A549 (cell line): ENCODE results near the gene FNDC1. TPM values are rescaled to one million over a fixed set of nuclear protein-coding genes. Genes with fewer than 3 reads are reported as not detected.

ENCODE experiments used
- ATAC-seq, 2 experiments: fragments of 200-7000 bp in 1 of 2; fragments of >200 bp in 1 of 2; cut with Nextera tagmentation in 1 of 2; cut with Tn5 transposase in 1 of 2; 3 replicates each; pipeline versions ENCODE4 v1.8.0 to v1.9.1; 2018 to 2020; ENCODE audit warnings: mild to moderate bottlenecking in 1 of 2, moderate library complexity in 1 of 2
- CTCF ChIA-PET: fragments of 300-600 bp; sonication (Branson Sonifier 250); formaldehyde crosslinking; extraction: SDS; loops from one replicate; lab custom pipeline; 2021; ENCODE audit warnings: antibody characterized with exemption, inconsistent platforms; lab: Yijun Ruan, JAX
- POLR2A ChIA-PET: fragments of 350-600 bp; formaldehyde crosslinking; extraction: SDS; loops from one replicate; lab custom pipeline; 2021; ENCODE audit warnings: antibody characterized with exemption, inconsistent platforms; lab: Yijun Ruan, JAX
- DNase-seq, 2 experiments: peaks; one replicate each; pipeline versions ENCODE4 v3.0.0 to v3.0.0-alpha.2; 2011 to 2016; ENCODE audit warnings: low read depth in 1 of 2, low spot score in 1 of 2
- FAIRE-seq: peaks from 2 replicates; lab custom pipeline; 2011; peaks lifted over from hg19 to GRCh38; lab: Jason Lieb, UNC
- H3K27ac ChIP-seq, 2 experiments: fragments of >200 bp; sonication (Bioruptor Twin); formaldehyde crosslinking; 3 replicates each; pipeline ENCODE4 v1.5.1; 2016 to 2017
- H3K4me1 ChIP-seq: fragments of >200 bp; sonication (Bioruptor Twin); formaldehyde crosslinking; 3 replicates; pipeline ENCODE4 v1.6.1; 2016
- H3K4me2 ChIP-seq: fragments of >200 bp; sonication (Bioruptor Twin); formaldehyde crosslinking; 3 replicates; pipeline ENCODE4 v1.6.1; 2016
- H3K4me3 ChIP-seq: fragments of >200 bp; sonication (Bioruptor Twin); formaldehyde crosslinking; 3 replicates; pipeline ENCODE4 v1.5.1; 2016
- H3K9me3 ChIP-seq: fragments of >200 bp; sonication (Bioruptor Twin); formaldehyde crosslinking; 3 replicates; pipeline ENCODE4 v1.6.1; 2016
- BHLHE40 ChIP-seq: IDR thresholded peaks from 2 replicates; pipeline ENCODE4 v1.6.1; 2012; ENCODE audit warnings: low read depth, low read length, inconsistent platforms
- CHD2 ChIP-seq: fragments of 150-350 bp; IDR thresholded peaks from 2 replicates; pipeline ENCODE4 v1.6.1; 2014; ENCODE audit warnings: low read length; ENCODE audit not compliant: partially characterized antibody
- CHD4 ChIP-seq: fragments of 200-600 bp; sonication (generic); IDR thresholded peaks from 2 replicates; pipeline ENCODE4 v1.6.1; 2016; ENCODE audit warnings: antibody characterized with exemption, mild to moderate bottlenecking, borderline replicate concordance
- ESRRA ChIP-seq: fragments of 150-350 bp; IDR thresholded peaks from 2 replicates; pipeline ENCODE4 v1.6.1; 2014; ENCODE audit warnings: mild to moderate bottlenecking, low read length, borderline replicate concordance
- FOXS1 ChIP-seq: fragments of 250-450 bp; sonication (Bioruptor Pico); IDR thresholded peaks from 2 replicates; pipeline ENCODE4 v1.5.0; 2020; ENCODE audit warnings: mild to moderate bottlenecking, moderate library complexity
- GATA3 ChIP-seq: IDR thresholded peaks from 2 replicates; pipeline ENCODE4 v1.6.1; 2012; ENCODE audit warnings: borderline replicate concordance
- HOXB13 ChIP-seq: fragments of 250-450 bp; sonication (Bioruptor Pico); IDR thresholded peaks from 2 replicates; pipeline ENCODE4 v1.5.0; 2020; ENCODE audit warnings: low read depth, mild to moderate bottlenecking, moderate library complexity
- KDM5A ChIP-seq: fragments of 200-600 bp; sonication (generic); IDR thresholded peaks from 2 replicates; pipeline ENCODE4 v1.6.1; 2016; ENCODE audit warnings: antibody characterized with exemption, mild to moderate bottlenecking
- MAFK ChIP-seq: fragments of 450-650 bp; IDR thresholded peaks from 2 replicates; pipeline ENCODE4 v1.6.1; 2014; ENCODE audit not compliant: partially characterized antibody
- NFE2L2 ChIP-seq: fragments of 150-350 bp; conservative IDR thresholded peaks from 2 replicates; pipeline ENCODE4 v1.6.1; 2014; ENCODE audit warnings: low read length
- NPAS2 ChIP-seq: fragments of 250-450 bp; sonication (Bioruptor Pico); IDR thresholded peaks from 2 replicates; pipeline ENCODE4 v1.8.0; 2022; ENCODE audit warnings: mild to moderate bottlenecking, moderate library complexity, borderline replicate concordance
- NR3C1 ChIP-seq: fragments of >200 bp; sonication (Bioruptor Twin); formaldehyde crosslinking; IDR thresholded peaks from 3 replicates; pipeline ENCODE4 v1.6.1; 2017
- POLR2A ChIP-seq: IDR thresholded peaks from 2 replicates; pipeline ENCODE4 v1.6.1; 2012; ENCODE audit warnings: mild to moderate bottlenecking, low read length
- RAD21 ChIP-seq, 2 experiments: fragments of >200 bp in 1 of 2; sonication (Bioruptor Twin) in 1 of 2; formaldehyde crosslinking in 1 of 2; IDR thresholded peaks in 1 of 2; conservative IDR thresholded peaks in 1 of 2; 2 replicates in 1 of 2; 3 replicates in 1 of 2; pipeline ENCODE4 v1.6.1; 2012 to 2018; ENCODE audit warnings: inconsistent platforms in 1 of 2
- RCOR1 ChIP-seq: fragments of 150-350 bp; IDR thresholded peaks from 2 replicates; pipeline ENCODE4 v1.6.1; 2014; ENCODE audit warnings: antibody characterized with exemption, low read length, low read depth
- RFX5 ChIP-seq: fragments of 450-650 bp; IDR thresholded peaks from 2 replicates; pipeline ENCODE4 v1.7.1; 2014; ENCODE audit warnings: antibody characterized with exemption, mild to moderate bottlenecking, moderate library complexity
- RNF2 ChIP-seq: fragments of 200-600 bp; sonication (generic); IDR thresholded peaks from 2 replicates; pipeline ENCODE4 v1.6.1; 2016; ENCODE audit warnings: low read depth, mild to moderate bottlenecking, antibody characterized with exemption, moderate library complexity, borderline replicate concordance
- SMC3 ChIP-seq: fragments of >200 bp; sonication (Bioruptor Twin); formaldehyde crosslinking; IDR thresholded peaks from 3 replicates; pipeline ENCODE4 v1.6.1; 2018; ENCODE audit warnings: inconsistent platforms
- TFCP2L1 ChIP-seq: fragments of 250-450 bp; sonication (Bioruptor Pico); IDR thresholded peaks from 2 replicates; pipeline ENCODE4 v1.5.0; 2021; ENCODE audit warnings: mild to moderate bottlenecking
- ZC3H11A ChIP-seq: fragments of 450-650 bp; IDR thresholded peaks from 2 replicates; pipeline ENCODE4 v1.6.1; 2014; ENCODE audit warnings: antibody characterized with exemption, mild to moderate bottlenecking
- ZSCAN20 ChIP-seq: fragments of 250-450 bp; sonication (Bioruptor Pico); IDR thresholded peaks from 2 replicates; pipeline ENCODE4 v1.8.0; 2022; ENCODE audit warnings: mild to moderate bottlenecking, moderate library complexity
- WGBS: methylation state at CpG from one replicate; pipeline ENCODE4 v1.1.6; 2017; ENCODE audit errors: missing lambda C conversion rate; 5-methylcytosine and 5-hydroxymethylcytosine counted together
- polyA plus RNA-seq, 4 experiments: library from polyadenylated mRNA; depleted of rRNA in 3 of 4; stranded (reverse); fragments of >200 nt; fragmentation: RNase III in 1 of 4; extraction: RNeasy Plus Mini Kit Qiagen cat#74134 plus additional on column Dnase treatment in 1 of 4; gene quantifications; 2 replicates in 3 of 4; 3 replicates in 1 of 4; pipeline ENCODE4 v1.2.3, GENCODE V29; 2011 to 2017
- TF ChIP-seq, protein P1 (sequence below): IDR thresholded peaks from 2 replicates; pipeline ENCODE4 v1.6.1; 2012; ENCODE audit warnings: low read depth, borderline replicate concordance
- TF ChIP-seq, protein P2 (sequence below): IDR thresholded peaks from 2 replicates; pipeline ENCODE4 v1.6.1; 2012
- TF ChIP-seq, protein P3 (sequence below): fragments of 250-450 bp; sonication (Bioruptor Pico); IDR thresholded peaks from 2 replicates; pipeline ENCODE4 v1.5.0; 2020; ENCODE audit warnings: low read depth, mild to moderate bottlenecking, moderate library complexity

Gene FNDC1
- polyA plus RNA-seq, 2 of the 4 experiments (the other 2 are of a cell fraction): 0.01 TPM; not detected in 1

DNA sequence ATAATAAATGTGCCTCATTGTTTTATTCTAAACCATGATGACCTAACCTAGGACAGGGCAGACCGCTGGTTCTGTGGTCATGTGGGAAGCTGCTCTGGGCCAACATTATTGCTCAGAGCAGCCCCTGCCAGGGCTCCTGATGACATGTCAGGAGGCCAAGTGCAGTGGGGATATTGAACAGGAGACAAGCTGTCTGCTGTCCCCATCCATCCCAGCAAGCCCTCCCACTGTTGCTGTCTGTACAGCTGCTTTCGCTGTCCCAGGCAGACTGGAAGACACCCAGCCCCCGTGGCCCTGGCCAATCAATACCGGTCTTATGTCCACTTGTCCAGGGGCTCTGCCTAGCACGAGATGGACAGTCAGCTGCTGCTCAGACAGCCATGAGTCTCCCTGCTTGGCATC, 43.2 kb upstream of the FNDC1 start:
- no peaks in the 10 kb centered on the region for H3K9me3 ChIP-seq
- ChIA-PET CTCF (interaction anchor here (1.0 to 2.9 kb wide), 4 partner anchors 9 to 83 kb away, joined by 3 to 17 read pairs (median 3); no protein-coding TSS in a partner anchor), POLR2A (no interaction called here)
- H3K4me3 ChIP-seq: no peak overlapping the region
- no peaks in the 10 kb centered on the region for H3K4me1 ChIP-seq
- 0 out of 6 replicates have a peak, but pooled peaks of 1 of the 2 experiments have one; percentile 41 for ATAC-seq
- WGBS: 28% methylated on average over 5 of the region's 5 CpGs
- no peak for TF ChIP-seq SMC3
- TF ChIP-seq, protein P1, sequence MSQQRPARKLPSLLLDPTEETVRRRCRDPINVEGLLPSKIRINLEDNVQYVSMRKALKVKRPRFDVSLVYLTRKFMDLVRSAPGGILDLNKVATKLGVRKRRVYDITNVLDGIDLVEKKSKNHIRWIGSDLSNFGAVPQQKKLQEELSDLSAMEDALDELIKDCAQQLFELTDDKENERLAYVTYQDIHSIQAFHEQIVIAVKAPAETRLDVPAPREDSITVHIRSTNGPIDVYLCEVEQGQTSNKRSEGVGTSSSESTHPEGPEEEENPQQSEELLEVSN: no peak
- TF ChIP-seq, protein P2, sequence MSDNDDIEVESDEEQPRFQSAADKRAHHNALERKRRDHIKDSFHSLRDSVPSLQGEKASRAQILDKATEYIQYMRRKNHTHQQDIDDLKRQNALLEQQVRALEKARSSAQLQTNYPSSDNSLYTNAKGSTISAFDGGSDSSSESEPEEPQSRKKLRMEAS: no peak
- no peak for TF ChIP-seq POLR2A
- FAIRE-seq: no peak
- no peak overlapping the region for H3K4me2 ChIP-seq
- H3K27ac ChIP-seq: no peak overlapping the region
- no peak for DNase-seq

DNA sequence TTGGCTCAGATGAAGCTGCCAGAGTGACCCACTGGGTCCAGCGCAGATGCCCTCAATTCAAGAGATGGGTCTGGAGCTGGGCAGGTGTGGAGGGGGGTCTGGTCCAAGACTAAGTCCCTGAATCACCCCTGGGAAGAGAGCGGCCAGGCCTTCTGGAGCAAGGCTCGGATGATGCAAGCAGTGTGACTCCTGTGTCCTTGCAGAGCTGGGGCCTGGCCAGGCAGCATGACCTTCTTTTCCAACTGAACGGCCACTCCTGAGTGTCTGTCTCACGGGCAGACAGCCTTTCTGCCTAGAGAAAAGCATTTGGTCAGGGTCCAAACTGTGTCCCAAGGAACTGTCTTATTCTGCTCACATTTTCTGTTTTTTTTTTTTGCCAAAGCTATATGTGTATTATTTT, 42.6 kb upstream of the FNDC1 start:
- TF ChIP-seq ESRRA (no peak), NPAS2 (CRISPR knock-in tag) (no peak), TFCP2L1 (no peak), FOXS1 (CRISPR knock-in tag) (no peak), HOXB13 (CRISPR knock-in tag) (no peak), NFE2L2 (no peak), POLR2A (no peak), RCOR1 (no peak), NR3C1 (no peak), CHD4 (no peak)
- TF ChIP-seq, protein P2: no peak
- TF ChIP-seq, protein P3, sequence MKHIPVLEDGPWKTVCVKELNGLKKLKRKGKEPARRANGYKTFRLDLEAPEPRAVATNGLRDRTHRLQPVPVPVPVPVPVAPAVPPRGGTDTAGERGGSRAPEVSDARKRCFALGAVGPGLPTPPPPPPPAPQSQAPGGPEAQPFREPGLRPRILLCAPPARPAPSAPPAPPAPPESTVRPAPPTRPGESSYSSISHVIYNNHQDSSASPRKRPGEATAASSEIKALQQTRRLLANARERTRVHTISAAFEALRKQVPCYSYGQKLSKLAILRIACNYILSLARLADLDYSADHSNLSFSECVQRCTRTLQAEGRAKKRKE (CRISPR knock-in tag): no peak
- TF ChIP-seq, protein P1: no peak
- no peak for DNase-seq
- H3K4me1 ChIP-seq: no peaks in the 10 kb centered on the region
- H3K4me3 ChIP-seq: no peak overlapping the region
- no peaks in the 10 kb centered on the region for H3K9me3 ChIP-seq
- POLR2A ChIA-PET: no interaction called here
- no peak for ATAC-seq
- no peak overlapping the region for H3K27ac ChIP-seq
- H3K4me2 ChIP-seq: no peak overlapping the region
- 57% methylated on average over 5 of the region's 5 CpGs for WGBS
- FAIRE-seq: no peak
- CTCF ChIA-PET: interaction anchor here (1.1 to 2.9 kb wide), 3 partner anchors 9 to 84 kb away, joined by 3 to 17 read pairs (median 3); no protein-coding TSS in a partner anchor

DNA sequence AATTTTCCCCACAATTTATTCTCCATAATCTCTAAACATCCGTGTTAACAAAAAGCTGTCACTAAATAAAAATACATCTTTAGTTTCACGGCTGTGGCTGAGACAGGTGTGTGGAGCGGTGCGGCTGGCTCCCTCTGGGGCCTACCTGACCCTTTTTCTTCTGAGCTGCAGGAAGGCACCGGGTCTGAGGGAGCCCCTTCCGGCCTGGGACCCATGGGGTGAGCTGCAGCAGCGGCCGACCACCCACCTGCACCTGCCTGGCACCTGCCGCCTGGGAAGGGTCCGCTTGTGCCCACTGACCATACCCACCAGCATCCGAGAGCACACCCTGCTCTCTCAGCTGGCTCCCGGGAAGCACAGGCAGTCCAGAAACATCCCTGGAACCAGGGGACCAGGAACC, 41.5 kb upstream of the FNDC1 start:
- CTCF ChIA-PET: interaction anchor here (1.1 kb wide), 1 partner anchor 16 kb away, joined by 3 read pairs; no protein-coding TSS in a partner anchor
- WGBS: 53% methylated on average over 6 of the region's 12 CpGs

More for the DNA sequence above, 41.5 kb upstream of the FNDC1 start:
- POLR2A ChIA-PET: no interaction called here
- FAIRE-seq (no peak), DNase-seq (no peak), ATAC-seq (no peak)
- Histone ChIP-seq H3K4me3 (no peak overlapping the region), H3K4me1 (no peaks in the 10 kb centered on the region), H3K9me3 (no peaks in the 10 kb centered on the region), H3K27ac (no peak overlapping the region)
- no peak for TF ChIP-seq BHLHE40
- TF ChIP-seq ZSCAN20 (CRISPR knock-in tag): no peak
- no peak for TF ChIP-seq ZC3H11A
- no peak for TF ChIP-seq MAFK
- TF ChIP-seq RAD21 (conservative IDR thresholded peaks at IDR 0.05 in 1 of 2, IDR thresholded peaks at IDR 0.05 in 1 of 2): no peak
- TF ChIP-seq, protein P3 (CRISPR knock-in tag): no peak
- TF ChIP-seq RFX5: no peak
- TF ChIP-seq KDM5A: no peak
- no peak for TF ChIP-seq NFE2L2
- no peak for TF ChIP-seq GATA3
- no peak for TF ChIP-seq HOXB13 (CRISPR knock-in tag)
- TF ChIP-seq RNF2: no peak
- no peak for TF ChIP-seq CHD2
- TF ChIP-seq ESRRA: no peak
- TF ChIP-seq, all 56 proteins: peak for 0
- no peak overlapping the region for H3K4me2 ChIP-seq
